GM04503 (cell line): ENCODE measurements around the gene MCUB.
"Not testable (repeated sequence)": the region's sequence is repeated elsewhere in the genome, so short reads cannot be mapped to it uniquely, and the experiment has no call there.

ENCODE experiments used
- DNase-seq: peaks from one replicate; pipeline ENCODE4 v3.0.0-alpha.2; 2012; ENCODE audit warnings: low read depth

MCUB gene

DNA sequence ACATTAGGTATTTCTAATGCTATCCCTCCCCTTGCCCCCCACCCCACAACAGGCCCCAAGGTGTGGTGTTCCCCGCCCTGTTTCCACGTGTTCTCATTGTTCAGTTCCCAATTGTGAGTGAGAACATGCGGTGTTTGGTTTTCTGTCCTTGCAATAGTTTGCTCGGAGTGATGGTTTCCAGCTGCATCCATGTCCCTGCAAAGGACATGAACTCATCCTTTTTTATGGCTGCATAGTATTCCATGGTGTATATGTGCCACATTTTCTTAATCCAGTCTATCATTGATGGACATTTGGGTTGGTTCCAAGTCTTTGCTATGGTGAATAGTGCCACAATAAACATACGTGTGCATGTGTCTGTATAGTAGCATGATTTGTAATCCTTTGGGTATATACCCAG lies 20.0 kb downstream of the MCUB start:
- not testable (repeated sequence) for DNase-seq

DNA sequence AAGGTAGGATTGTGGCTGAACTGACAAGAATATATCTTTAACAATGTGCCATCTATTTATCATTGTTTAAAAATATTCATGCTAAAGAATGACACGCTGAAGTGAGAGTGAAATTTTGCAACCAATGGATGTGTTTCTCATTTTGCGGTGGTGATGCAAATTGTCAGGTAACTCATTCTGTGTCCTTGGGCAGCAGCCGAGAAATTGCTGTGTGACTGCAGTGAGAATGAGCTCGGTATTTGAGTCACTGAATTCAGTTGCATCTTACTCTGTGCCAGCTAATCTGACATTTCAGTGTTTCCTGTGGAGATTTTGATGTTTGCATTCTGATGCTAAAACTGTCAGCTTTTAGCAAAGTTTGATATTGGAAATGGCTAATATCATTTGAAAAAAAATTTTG lies 28.1 kb downstream of the MCUB start:
- no peak for DNase-seq

DNA sequence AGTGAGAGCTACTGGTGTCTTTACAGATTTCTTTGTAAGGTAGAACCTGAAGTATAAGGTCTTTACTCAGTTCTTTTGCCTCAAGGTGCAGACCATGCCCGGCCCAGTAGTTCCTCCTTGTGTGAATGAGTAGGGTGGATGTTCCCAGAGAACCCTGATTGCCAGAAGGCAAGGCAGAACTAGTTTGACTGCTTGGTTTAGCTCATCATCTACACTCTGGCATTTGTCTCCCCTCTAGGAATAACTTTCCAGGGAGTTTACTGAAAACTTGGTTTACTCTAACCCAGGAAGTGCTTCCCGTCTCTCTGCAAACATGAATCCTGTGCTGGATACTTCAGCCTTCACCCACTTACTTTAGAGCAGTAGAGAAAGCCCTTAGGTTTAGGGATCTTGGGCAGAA lies 29.1 kb downstream of the MCUB start:
- no peak for DNase-seq

DNA sequence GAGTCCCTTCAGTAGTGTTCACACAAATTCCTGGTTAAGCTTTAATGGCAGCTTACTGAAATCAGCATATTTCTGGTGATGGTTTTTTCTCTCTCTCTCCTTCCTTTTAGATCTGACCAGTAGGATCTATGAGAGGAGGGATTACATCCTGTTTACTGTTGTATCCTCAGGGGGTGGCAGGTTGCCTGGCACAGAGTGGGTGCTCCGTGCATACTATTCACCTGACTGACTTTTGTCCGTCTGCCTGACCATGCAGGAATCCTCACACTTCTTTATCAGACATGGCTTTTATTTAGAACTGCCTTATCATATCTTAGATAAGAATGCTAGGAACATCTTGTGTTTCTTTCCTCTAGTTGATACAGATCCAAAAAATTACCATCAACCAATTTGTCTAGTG lies 29.6 kb downstream of the MCUB start:
- no peak for DNase-seq

DNA sequence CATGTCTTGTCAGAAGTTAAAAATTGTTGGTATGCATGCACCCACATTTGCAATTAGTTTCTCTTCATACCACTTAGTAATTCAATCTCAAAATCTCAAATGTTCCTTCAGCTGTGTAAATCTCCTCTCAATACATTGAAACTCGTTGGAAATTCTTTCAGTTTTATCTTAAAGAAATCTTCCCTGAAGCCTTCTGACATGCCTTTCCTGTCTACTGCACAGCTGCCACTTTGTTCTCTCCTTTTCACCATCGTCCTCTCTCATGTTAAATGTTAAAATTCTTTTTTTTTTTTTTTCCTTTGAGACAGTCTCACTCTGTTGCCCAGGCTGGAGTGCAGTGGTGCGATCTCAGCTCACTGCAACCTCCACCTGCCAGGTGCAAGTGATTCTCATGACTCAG lies 30.9 kb downstream of the MCUB start:
- no peak for DNase-seq

DNA sequence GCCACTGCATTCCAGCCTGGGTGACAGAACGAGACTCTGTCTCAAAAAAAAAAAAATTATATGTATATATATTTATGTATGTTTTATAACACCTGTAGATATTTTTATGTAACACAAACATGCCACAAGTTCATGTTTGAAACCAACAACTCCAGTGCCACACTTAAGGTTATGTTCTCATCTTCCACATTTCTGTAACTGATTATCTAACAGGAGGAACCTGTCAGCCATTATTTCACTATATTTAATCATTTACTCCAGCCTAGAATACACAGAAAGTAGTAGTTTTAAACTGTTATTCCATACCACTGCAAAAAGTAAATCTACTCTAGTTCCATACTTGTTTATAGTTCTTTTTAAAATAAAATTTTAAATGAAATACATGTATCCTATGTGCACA lies 32.3 kb downstream of the MCUB start:
- DNase-seq = no peak

DNA sequence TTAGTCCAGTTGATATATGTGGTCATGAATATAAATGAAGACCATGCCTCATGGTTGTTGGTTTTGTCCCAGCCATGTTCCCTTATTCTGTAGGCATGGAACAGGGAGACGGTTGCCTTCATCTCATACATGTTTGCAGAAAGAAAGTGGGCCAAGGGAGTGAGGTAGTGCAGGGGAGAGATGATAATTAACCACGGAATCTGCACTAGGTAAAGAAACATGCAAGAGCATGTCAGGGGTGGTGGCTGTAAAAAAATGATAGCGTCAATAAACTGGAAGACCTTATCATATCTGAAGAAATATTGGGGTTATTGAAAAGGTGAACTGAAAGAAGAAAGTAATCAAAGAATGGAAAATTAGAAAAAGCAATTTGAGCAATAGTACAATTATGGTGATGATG lies 35.1 kb downstream of the MCUB start:
- DNase-seq = not testable (repeated sequence)

DNA sequence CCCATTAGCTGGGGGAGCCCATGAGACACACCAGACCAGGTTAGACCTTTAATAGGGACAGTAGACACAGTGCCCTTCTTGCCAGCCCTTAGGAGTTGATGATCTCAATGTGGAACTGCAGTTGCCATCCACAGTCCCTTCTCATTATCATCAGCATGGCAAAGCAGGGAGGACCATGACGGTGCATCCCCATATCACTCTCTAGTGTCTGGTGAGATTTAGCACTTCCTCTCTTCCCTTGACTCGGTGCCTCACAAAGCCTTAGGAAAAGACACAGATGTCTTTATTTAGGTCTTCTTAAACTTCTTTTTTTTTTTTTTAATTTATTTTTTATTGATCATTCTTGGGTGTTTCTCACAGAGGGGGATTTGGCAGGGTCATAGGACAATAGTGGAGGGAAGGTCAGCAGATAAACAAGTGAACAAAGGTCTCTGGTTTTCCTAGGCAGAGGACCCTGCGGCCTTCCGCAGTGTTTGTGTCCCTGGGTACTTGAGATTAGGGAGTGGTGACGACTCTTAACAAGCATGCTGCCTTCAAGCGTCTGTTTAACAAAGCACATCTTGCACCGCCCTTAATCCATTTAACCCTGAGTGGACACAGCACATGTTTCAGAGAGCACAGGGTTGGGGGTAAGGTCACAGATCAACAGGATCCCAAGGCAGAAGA lies 36.5 kb downstream of the MCUB start:
- DNase-seq = not testable (repeated sequence)

DNA sequence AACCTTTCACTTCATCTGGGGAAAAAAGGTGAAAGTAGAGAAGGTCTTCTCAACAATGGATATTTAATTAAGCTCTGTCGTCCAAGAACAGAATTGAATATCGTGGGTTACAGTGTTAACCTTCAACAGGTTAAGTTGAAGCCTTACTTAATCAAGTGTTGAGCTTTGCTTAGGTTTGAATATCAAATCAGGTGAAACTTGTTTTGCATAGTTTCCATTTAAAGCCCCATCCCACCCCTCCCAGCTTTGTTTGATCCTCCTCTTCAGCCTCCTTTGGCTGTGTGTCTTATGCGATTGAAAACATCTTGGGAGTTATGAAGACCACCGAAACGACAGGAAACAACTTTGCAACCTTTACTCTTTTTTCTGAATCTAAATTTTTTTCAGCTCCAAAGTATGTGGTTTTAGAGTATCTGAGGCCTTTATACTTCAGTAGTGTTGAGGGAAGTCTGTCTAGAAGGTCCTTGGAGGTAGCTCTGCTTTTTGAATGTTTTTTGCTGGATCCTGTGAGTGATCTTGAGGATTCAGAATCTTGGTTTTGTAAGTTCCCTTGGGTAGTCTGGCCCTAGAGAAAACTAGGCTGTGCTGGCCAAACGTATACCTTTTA lies 39.1 kb downstream of the MCUB start:
- DNase-seq = no peak

DNA sequence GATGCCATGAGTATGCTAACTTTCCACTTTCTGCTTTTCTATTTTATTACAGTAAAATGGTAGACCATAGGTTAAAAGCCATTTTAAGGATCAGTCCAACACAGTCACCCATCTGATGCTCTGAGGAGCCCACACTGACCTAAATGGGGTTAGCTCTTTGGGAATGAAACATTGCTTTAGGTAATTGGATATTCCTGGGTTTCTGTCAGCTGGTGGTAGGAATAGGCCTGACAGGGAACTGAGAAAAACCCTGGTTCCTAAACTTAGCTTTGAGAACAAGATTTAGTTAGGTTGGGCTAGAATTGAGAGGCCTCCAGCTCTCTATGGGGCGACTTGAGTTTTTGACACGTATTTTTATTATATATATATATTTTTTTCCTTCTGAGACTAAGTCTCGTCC lies 40.4 kb downstream of the MCUB start:
- no peak for DNase-seq

DNA sequence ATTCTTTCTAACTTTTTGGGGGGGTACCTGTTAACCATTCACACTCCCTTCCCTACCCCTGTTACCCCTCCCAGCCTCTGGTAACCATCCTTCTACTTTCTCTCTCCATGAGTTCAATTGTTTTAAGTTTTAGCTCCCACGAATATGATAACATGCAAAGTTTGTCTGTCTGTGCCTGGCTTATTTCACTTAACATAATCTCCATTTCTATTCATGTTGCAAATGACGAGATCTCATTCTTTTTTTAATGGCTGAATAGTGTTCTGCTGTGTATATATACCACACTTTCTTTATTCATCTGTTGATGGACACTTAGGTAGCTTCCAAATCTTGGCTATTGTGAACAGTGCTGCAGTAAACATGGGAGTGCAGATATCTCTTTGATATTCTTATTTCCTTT lies 41.3 kb downstream of the MCUB start:
- no peak for DNase-seq

DNA sequence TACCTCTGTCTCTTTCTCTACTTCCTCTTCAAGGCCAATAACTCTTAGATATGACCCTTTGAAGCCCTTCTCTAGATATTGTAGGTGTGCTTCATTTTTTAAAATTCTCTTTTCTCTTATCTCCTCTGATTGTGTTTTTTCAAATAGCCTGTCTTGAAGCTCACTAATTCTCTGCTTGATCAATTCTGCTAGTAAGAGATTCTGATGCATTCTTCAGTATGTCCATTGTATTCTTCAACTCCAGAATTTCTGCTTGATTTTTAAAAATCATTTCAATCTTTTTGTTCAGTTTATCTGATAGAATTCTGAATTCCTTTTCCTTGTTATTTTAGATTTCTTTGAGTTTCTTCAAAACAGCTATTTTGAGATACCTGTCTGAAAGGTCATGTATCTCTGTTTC lies 47.9 kb downstream of the MCUB start:
- DNase-seq = no peak

DNA sequence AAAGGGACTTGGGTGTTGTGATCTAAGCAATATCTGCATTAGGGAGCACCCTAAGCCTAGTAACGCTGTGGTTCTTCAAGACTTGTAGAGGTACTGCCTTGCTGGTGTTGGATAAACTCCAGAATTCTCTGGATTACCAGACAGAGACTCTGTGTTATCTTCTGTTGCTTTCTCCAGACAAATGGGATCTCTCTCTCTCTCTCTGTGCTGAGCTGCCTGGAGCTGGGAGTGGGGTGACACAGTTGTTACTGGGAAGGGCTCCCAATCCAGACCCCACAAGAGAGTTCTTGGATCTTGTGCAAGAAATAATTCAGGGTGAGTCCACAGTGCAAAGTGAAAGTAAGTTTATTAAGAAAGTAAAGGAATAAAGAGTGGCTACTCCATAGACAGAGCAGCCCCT lies 48.8 kb downstream of the MCUB start:
- no peak for DNase-seq

DNA sequence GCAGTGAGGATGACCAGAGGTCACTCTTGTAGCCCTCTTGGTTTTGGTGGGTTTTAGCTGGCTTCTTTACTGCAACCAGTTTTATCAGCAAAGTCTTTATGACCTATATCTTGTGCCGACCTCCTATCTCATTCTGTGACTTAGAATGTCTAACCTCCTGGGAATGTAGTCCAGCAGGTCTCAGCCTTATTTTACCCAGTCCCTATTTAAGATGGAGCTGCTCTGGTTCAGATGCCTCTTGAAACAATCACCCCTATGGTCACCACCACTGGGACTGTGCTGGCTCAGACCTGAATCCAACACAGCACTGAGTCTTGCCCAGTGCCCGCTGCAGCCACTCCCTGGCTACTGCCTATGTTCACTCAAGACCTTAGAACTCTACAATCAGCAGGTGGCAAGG lies 49.4 kb downstream of the MCUB start:
- no peak for DNase-seq

DNA sequence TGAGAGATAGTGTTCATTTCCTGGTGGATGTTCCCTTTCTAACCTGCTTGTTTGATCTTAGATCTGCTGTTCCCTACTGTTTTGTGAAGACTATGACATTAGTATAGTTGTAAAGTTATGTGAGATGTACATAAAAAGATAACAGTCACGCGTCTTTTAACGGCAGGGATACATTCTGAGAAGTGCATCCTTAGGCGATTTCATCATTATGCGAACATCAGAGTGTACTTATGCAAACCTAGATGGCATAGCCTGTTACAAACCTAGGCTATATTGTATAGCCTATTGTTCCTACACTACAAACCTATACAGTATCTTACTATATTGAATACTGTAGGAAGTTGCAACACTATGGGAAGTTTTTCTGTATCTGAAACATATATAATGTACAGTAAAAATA lies 50.4 kb downstream of the MCUB start:
- DNase-seq = no peak

DNA sequence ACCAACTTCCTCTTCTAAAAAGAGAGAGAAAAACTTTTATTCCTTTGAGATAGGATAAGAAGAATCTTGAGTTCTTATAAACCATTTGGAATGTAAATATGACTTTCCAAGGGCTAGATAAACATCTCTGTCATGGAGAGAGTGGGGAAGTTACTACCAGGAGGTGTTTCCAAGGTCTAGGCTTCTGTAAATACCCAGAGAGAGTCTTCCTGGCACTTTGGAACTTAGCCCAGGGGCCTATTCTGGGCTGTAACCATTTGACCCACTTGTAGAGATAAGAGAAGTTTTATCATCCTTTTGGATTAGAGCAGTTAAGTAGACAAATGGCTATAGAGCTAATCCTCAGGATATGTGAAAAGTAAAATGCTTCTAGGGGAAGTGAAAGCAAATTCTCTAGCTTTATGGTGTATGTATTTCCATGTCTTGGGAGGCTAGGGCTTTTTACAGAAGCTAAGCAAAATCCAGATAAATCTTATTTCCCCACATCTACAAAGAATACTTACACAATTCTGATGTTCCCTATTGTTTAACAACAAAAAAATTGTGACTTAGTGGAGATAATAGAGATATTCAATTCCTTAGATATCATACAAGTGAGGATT lies 51.1 kb downstream of the MCUB start:
- peak; percentile 2 for DNase-seq

DNA sequence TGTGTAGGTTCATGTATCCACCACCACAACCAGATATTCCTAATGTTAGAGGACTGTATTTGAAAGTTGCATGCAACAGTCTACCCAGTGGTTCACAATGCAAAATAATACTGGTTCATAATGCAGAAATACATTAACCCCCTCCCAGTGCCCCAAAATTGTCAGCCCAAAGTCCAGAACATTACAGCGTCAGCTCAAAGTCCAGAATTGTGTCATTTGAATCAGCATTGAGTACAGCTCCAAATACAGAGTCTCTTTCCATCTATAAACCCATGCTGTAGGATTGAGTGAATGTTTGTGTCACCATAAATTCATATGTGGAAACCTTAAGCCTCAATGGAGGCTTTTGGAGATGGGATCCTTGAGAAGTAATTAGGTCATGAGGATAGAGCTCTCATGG lies 54.0 kb downstream of the MCUB start:
- DNase-seq = no peak

DNA sequence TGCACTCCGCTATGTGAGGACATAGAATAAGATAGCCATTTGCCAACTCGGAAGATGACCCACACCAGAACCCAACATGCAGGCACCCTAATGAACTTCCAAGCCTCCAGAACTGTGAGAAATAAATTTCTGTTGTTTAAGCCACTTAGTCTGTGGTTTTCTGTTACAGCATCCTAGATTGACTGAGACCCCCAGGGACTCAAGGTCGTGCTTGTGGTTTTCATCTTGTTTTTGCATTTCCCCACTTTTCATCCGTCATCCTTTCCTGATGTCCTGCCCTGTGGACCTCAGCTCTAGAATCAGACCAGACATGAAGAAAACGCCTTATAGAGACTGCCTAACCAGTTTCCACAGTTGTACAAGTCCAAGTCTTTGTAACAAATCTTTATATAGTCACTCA lies 54.4 kb downstream of the MCUB start:
- DNase-seq = no peak

DNA sequence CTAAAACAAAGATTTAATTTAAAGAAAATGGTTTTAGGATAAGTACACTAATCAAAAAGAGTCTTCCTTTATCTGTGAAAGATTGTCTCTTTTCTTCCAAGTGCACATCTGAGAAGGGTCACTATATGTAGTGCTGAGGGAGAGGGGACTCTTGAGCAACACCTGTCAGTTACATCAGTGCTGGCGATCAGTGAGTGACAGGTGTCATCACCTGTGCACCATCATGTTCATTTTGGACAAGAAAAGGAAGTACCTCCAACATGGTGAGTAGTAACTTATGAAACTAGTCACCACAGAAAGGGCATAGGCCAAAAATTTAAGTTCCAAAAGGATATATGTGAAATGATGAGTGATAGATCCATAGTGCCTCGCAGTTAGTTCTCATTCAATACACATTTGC lies 55.7 kb downstream of the MCUB start:
- no peak for DNase-seq

DNA sequence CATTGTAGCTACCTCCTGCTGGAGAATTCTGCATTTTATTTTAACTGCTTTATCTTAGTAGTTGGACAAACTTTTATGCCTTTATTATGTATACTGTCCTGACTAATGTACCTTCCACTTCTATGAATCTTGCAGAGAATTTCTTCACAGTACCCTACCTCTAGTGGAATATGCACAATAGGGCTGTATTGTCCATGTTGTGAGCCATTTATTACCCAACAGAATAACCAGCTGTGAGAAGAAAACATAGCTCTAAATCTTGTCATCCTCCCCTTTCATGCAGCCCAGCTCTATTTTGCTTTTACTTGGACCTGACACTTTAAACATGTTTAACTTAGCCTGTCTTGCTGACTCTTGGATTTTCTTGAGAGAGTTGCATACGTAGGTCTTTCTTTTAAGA lies 56.2 kb downstream of the MCUB start:
- no peak for DNase-seq

DNA sequence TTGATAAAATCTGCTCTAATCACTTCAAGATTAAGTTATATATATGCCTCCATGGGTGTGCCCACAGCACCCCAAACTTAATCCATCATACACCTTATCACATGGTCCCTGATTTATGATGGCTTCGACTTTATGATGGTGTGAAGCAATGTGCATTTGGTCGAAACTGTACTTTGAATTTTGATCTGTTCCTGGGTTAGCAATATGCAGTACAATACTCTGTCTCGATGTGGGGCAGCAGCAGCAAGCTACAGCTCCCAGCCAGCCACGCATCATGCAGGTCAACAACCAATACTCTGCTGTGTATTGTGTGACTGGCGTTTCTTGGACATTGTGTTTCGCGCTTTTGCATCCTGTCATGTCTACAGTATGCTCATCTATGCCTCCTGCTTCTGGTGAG lies 62.6 kb downstream of the MCUB start:
- no peak for DNase-seq

DNA sequence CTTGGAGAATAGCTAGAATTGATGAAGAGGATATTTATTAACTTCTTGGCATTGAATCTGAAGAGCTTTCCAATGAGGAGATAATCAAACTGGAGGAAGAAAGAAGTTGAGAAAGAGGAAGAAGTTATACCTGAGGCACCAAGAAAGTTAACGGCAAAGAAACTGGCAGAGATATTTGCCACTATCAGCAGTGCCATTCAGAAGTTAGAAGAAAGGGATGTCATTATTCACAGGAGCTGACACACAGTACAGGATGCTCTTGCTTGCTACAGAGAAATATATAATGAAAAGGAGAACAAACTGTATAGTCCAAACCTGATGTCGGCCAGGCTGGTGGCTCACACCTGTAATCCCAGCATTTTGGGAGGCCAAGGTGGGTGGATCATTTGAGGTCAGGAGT lies 64.5 kb downstream of the MCUB start:
- DNase-seq = no peak

DNA sequence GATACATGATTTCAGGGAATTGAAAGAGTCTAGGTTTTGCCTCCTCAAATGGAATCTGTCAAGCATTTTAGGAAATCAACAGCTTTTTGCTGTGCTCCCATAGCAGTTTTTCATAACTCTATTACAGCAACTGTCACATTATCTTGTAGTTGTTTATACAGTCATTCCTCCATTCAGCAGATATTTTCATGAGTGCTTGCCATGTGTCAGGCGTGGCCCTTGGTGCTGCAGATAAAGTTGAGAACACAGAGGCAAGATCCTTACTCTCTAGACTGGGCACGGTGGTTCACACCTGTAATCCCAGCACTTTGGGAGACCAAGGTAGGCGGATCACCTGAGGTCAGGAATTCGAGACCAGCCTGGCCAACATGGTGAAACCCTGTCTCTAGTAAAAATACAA lies 67.3 kb downstream of the MCUB start:
- DNase-seq = no peak

DNA sequence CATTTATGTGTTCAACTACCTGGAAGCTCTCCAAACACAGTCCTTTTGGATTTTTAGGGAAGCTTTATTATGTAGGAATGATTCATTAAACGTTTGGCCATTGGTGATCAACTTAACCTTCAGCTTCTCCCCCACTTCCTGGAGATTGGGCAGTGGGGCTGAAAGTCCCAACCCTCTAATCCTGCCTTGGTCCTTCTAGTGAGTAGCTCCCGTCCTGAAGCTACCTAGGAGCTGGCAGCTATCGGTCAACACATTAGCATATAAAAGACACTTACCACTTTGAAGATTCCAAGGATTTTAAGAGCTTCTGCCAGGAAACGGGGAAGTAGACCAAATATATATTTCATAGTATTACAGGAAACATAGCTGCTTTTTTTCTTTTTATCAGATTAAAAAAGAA lies 69.7 kb downstream of the MCUB start:
- DNase-seq = no peak
